Nephron progenitor cell (in vitro differentiated cells): ENCODE measurements around the gene EPN2.
"Not testable (repeated sequence)": the region's sequence is repeated elsewhere in the genome, so short reads cannot be mapped to it uniquely, and the experiment has no call there.

Experiments used
- DNase-seq: peaks from one replicate; pipeline ENCODE4 v3.0.0; 2021
- H3K27ac Mint-ChIP-seq: 2 replicates; pipeline ENCODE4 v1.8.0; 2021; ENCODE audit warnings: mild to moderate bottlenecking, moderate library complexity, mixed read lengths
- H3K27me3 Mint-ChIP-seq: 2 replicates; pipeline ENCODE4 v1.8.0; 2021; ENCODE audit warnings: mild to moderate bottlenecking, low read depth, mixed read lengths; ENCODE audit not compliant: poor library complexity
- H3K36me3 Mint-ChIP-seq: 2 replicates; pipeline ENCODE4 v1.8.0; 2021; ENCODE audit warnings: low read depth, mixed read lengths
- H3K4me1 Mint-ChIP-seq: 2 replicates; pipeline ENCODE4 v1.8.0; 2021; ENCODE audit warnings: mixed read lengths
- H3K4me3 Mint-ChIP-seq: 2 replicates; pipeline ENCODE4 v1.8.0; 2021; ENCODE audit warnings: mild to moderate bottlenecking, moderate library complexity, mixed read lengths
- H3K9me3 Mint-ChIP-seq: 2 replicates; pipeline ENCODE4 v1.8.0; 2021; ENCODE audit warnings: mild to moderate bottlenecking, moderate library complexity, mixed read lengths
- CTCF ChIP-seq: fragments of 200-600 bp; sonication (generic); IDR thresholded peaks from 2 replicates; pipeline ENCODE4 v1.5.0; 2021; ENCODE audit warnings: antibody characterized with exemption

EPN2 gene

GRCh38 chr17:19275457-19276127 is 38.4 kb downstream of the EPN2 start:
- Mint-ChIP-seq H3K4me1 (peaks cover 30% of the 10 kb centered on the region), H3K27me3 (peaks cover 3% of the 10 kb centered on the region), H3K9me3 (no peaks in the 10 kb centered on the region), H3K27ac (peak overlapping the region; percentile 29), H3K36me3 (peaks cover 44% of the 10 kb centered on the region), H3K4me3 (no peak overlapping the region)
- DNase-seq = no peak
- no peak for TF ChIP-seq CTCF

GRCh38 chr17:19278284-19278683 is 41.1 kb downstream of the EPN2 start:
- H3K27me3 Mint-ChIP-seq, H3K4me3 Mint-ChIP-seq, H3K9me3 Mint-ChIP-seq, H3K27ac Mint-ChIP-seq, DNase-seq: not testable (repeated sequence)
- peaks cover 25% of the 10 kb centered on the region for H3K4me1 Mint-ChIP-seq
- peaks cover 61% of the 10 kb centered on the region for H3K36me3 Mint-ChIP-seq

GRCh38 chr17:19278729-19279128 is 41.6 kb downstream of the EPN2 start:
- H3K36me3 Mint-ChIP-seq = peaks cover 61% of the 10 kb centered on the region
- no peak overlapping the region for H3K27ac Mint-ChIP-seq
- no peaks in the 10 kb centered on the region for H3K9me3 Mint-ChIP-seq
- peaks cover 27% of the 10 kb centered on the region for H3K4me1 Mint-ChIP-seq
- peaks cover 3% of the 10 kb centered on the region for H3K27me3 Mint-ChIP-seq
- TF ChIP-seq CTCF = no peak
- DNase-seq = no peak
- no peak overlapping the region for H3K4me3 Mint-ChIP-seq

GRCh38 chr17:19281161-19281560 is 44.0 kb downstream of the EPN2 start:
- peaks cover 51% of the 10 kb centered on the region for H3K4me1 Mint-ChIP-seq
- H3K36me3 Mint-ChIP-seq = peaks cover 50% of the 10 kb centered on the region
- H3K9me3 Mint-ChIP-seq = no peaks in the 10 kb centered on the region
- H3K4me3 Mint-ChIP-seq = no peak overlapping the region
- TF ChIP-seq CTCF = no peak
- H3K27me3 Mint-ChIP-seq = peaks cover 3% of the 10 kb centered on the region
- no peak overlapping the region for H3K27ac Mint-ChIP-seq
- no peak for DNase-seq

GRCh38 chr17:19284005-19284959 is 47.1 kb downstream of the EPN2 start:
- H3K9me3 Mint-ChIP-seq = no peaks in the 10 kb centered on the region
- H3K27me3 Mint-ChIP-seq = peaks cover 2% of the 10 kb centered on the region
- no peak for DNase-seq
- no peak overlapping the region for H3K4me3 Mint-ChIP-seq
- no peak for TF ChIP-seq CTCF
- H3K36me3 Mint-ChIP-seq = peaks cover 46% of the 10 kb centered on the region
- peaks cover 77% of the 10 kb centered on the region for H3K4me1 Mint-ChIP-seq
- peak overlapping the region; percentile 54 for H3K27ac Mint-ChIP-seq

GRCh38 chr17:19285213-19285900 is 48.2 kb downstream of the EPN2 start:
- Mint-ChIP-seq H3K36me3 (peaks cover 46% of the 10 kb centered on the region), H3K27me3 (peaks cover 2% of the 10 kb centered on the region), H3K9me3 (no peaks in the 10 kb centered on the region), H3K4me3 (no peak overlapping the region), H3K4me1 (peaks cover 86% of the 10 kb centered on the region), H3K27ac (peak overlapping the region; percentile 66)
- DNase-seq = no peak
- TF ChIP-seq CTCF = no peak
